NCI-H2196 treated with DMSO at 0.1 percent for 48 hours (cell line): Measurements from ENCODE around the gene FAM221B.

Experiments
- DNase-seq: peaks from one replicate; lab custom pipeline; 2025; ENCODE audit not compliant: unreplicated experiment; lab: John Stamatoyannopoulos, UW

The FAM221B gene

GRCh38 chr9:35847792-35848572 is 19.4 kb upstream of the FAM221B start:
- no peak for DNase-seq

GRCh38 chr9:35845824-35846771 is 17.6 kb upstream of the FAM221B start:
- DNase-seq, result no peak

- peak; percentile 26 for DNase-seq
Observed at GRCh38 chr9:35844628-35845270, 16.2 kb upstream of the FAM221B start.

GRCh38 chr9:35842795-35843194 is 14.3 kb upstream of the FAM221B start:
- no peak for DNase-seq

- no peak for DNase-seq
Observed at GRCh38 chr9:35842020-35842745, 13.7 kb upstream of the FAM221B start.

- DNase-seq, result no peak
Observed at GRCh38 chr9:35841645-35841900, 13.0 kb upstream of the FAM221B start.

GRCh38 chr9:35840881-35841644 is 12.5 kb upstream of the FAM221B start:
- DNase-seq, result no peak

- no peak for DNase-seq
Observed at GRCh38 chr9:35839926-35840325, 11.4 kb upstream of the FAM221B start.

- no peak for DNase-seq
Observed at GRCh38 chr9:35836595-35836994, 8.1 kb upstream of the FAM221B start.

GRCh38 chr9:35835766-35836165 is 7.2 kb upstream of the FAM221B start:
- DNase-seq, result no peak

GRCh38 chr9:35835216-35835632 is 6.7 kb upstream of the FAM221B start:
- DNase-seq, result no peak

- no peak for DNase-seq
Observed at GRCh38 chr9:35834260-35835215, 6.0 kb upstream of the FAM221B start.

GRCh38 chr9:35832814-35833213 is 4.3 kb upstream of the FAM221B start:
- DNase-seq, result no peak

- DNase-seq, result no peak
Observed at GRCh38 chr9:35831040-35831439, 2.5 kb upstream of the FAM221B start.

- DNase-seq, result no peak
Observed at GRCh38 chr9:35829764-35830096, 1.2 kb upstream of the FAM221B start.

- DNase-seq, result peak; percentile 65
Observed at GRCh38 chr9:35829084-35829763, 692 bp upstream of the FAM221B start, which contains the start of gene TMEM8B. Gene TMEM8B (plus strand): TSS chr9:35829228. CDS start chr9:35829448, 220 bp downstream.

GRCh38 chr9:35827486-35827885 is 1.0 kb downstream of the FAM221B start:
- DNase-seq, result no peak

GRCh38 chr9:35826071-35826701 is 2.3 kb downstream of the FAM221B start:
- DNase-seq, result peak; percentile 39
